Ascending aorta (tissue), 2 donors: ENCODE results near the gene SH3RF3. TPM values are rescaled to one million over a fixed set of nuclear protein-coding genes. Genes with fewer than 3 reads are reported as not detected.

Experiments used
- DNase-seq, 2 donors: peaks; one replicate each; pipeline ENCODE4 v3.0.0-alpha.2; 2019; ENCODE audit warnings: low spot score in 2 of 2
- H3K27ac ChIP-seq, 2 donors: fragments of 200-600 bp; sonication (generic); one replicate each; pipeline ENCODE4 v1.5.1; 2016 to 2017; ENCODE audit warnings: mild to moderate bottlenecking in 1 of 2
- H3K27me3 ChIP-seq: fragments of 200-600 bp; sonication (generic); one replicate; pipeline ENCODE4 v1.5.1; 2017
- H3K36me3 ChIP-seq, 2 donors: fragments of 200-600 bp; sonication (generic); one replicate each; pipeline ENCODE4 v1.5.1; 2016
- H3K4me1 ChIP-seq, 2 donors: fragments of 200-600 bp; sonication (generic); one replicate each; pipeline ENCODE4 v1.5.1; 2016 to 2017; ENCODE audit warnings: mild to moderate bottlenecking in 1 of 2
- H3K4me3 ChIP-seq, 2 donors: fragments of 200-600 bp; sonication (generic); one replicate each; pipeline ENCODE4 v1.5.1; 2016 to 2017; ENCODE audit warnings: mild to moderate bottlenecking in 1 of 2
- H3K9me3 ChIP-seq, 2 donors: fragments of 200-600 bp; sonication (generic); one replicate each; pipeline ENCODE4 v1.5.1; 2016
- intact Hi-C: fragments of 100-400 bp; cut with DNase I; formaldehyde crosslinking; loops from one replicate; pipeline ENCODE4 v1.15.1; 2023
- total RNA-seq: library from RNA; depleted of rRNA; stranded (reverse); fragments of >200 nt; gene quantifications from one replicate; pipeline ENCODE4 v1.1.0, GENCODE V29; 2016
- TF ChIP-seq, protein P1 (sequence below), 3 experiments: fragments of 200-600 bp in 2 of 3; fragments of 450-650 bp in 1 of 3; sonication (generic) in 2 of 3; IDR thresholded peaks; one replicate each; pipeline ENCODE4 v1.5.1; 2016 to 2019; ENCODE audit warnings: antibody characterized with exemption in 3 of 3, mild to moderate bottlenecking in 1 of 3, moderate library complexity in 1 of 3

Gene SH3RF3
- total RNA-seq, 1 donor from 2014 or later: 53.5 TPM

GRCh38 chr2:109172556-109173105 lies 43.6 kb downstream of the SH3RF3 start:
- TF ChIP-seq, protein P1, sequence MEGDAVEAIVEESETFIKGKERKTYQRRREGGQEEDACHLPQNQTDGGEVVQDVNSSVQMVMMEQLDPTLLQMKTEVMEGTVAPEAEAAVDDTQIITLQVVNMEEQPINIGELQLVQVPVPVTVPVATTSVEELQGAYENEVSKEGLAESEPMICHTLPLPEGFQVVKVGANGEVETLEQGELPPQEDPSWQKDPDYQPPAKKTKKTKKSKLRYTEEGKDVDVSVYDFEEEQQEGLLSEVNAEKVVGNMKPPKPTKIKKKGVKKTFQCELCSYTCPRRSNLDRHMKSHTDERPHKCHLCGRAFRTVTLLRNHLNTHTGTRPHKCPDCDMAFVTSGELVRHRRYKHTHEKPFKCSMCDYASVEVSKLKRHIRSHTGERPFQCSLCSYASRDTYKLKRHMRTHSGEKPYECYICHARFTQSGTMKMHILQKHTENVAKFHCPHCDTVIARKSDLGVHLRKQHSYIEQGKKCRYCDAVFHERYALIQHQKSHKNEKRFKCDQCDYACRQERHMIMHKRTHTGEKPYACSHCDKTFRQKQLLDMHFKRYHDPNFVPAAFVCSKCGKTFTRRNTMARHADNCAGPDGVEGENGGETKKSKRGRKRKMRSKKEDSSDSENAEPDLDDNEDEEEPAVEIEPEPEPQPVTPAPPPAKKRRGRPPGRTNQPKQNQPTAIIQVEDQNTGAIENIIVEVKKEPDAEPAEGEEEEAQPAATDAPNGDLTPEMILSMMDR (IDR thresholded peaks at IDR 0.05): no peak
- peaks cover 27 to 65% of the 10 kb centered on the region in 2 donors for H3K4me1 ChIP-seq
- H3K36me3 ChIP-seq: no peaks in the 10 kb centered on the region
- peak overlapping the region in 1 of 2 donors; percentile 51 for H3K4me3 ChIP-seq
- no peaks in the 10 kb centered on the region for H3K27me3 ChIP-seq
- H3K9me3 ChIP-seq: no peaks in the 10 kb centered on the region
- intact Hi-C loops: loop anchor here (1.0 to 2.0 kb wide), 4 partner anchors 44 to 266 kb away; partner anchors contain the start of gene SH3RF3
- H3K27ac ChIP-seq: peak overlapping the region; percentile 95 to 98
- DNase-seq: peak in 1 of 2 donors; percentile 62

DNA sequence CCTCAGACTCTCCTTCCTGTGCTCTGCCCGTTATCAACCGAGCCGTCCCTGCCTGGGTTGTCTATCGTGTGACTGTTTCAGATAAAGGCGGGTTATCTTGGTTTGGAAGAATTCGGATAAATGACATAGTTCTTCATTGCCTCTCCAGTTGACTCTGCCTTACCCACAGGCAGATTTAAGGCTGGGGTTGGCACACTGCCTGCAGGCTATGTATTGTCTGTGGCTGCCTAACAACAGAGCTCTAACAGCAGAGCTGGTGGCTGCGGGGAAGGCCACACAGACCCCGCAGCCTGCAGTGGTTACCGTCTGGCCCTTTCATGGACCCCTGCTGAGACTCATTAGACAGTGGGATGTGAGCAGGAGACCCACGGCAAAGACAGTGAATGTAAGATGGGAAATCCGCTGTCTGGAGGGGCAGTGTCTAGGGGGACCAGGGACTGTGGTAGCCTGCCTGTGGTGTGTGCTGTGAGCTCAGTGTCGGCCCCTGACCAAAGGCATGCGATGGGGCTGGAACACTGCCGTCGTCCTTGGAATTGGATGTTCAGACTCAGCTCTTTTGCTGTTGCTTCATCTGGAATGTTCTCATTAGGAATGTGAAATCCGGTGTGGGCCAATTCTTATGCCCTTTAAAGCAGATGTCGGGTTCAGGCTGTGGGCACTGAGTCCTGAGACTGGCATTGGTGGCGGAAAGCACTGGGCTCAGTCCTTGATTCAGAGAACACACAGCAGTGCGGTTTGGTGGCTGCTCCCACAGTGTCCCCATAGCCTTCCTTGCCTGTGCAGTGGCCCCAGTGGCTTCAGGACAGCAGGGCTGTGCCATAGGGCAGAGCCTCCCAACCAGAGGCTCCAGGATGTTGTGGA lies 44.5 kb downstream of the SH3RF3 start:
- TF ChIP-seq, protein P1 (IDR thresholded peaks at IDR 0.05): no peak
- H3K4me3 ChIP-seq: peak overlapping the region; percentile 6 to 31
- H3K27ac ChIP-seq: peak overlapping the region; percentile 95 to 98
- H3K9me3 ChIP-seq: no peaks in the 10 kb centered on the region
- intact Hi-C loops: loop anchor here (1.0 to 2.0 kb wide), 4 partner anchors 11 to 265 kb away; partner anchors contain the start of gene SH3RF3
- H3K27me3 ChIP-seq: no peaks in the 10 kb centered on the region
- DNase-seq: peak; percentile 75 to 97
- H3K4me1 ChIP-seq: peaks cover 27 to 70% of the 10 kb centered on the region in 2 donors
- no peaks in the 10 kb centered on the region for H3K36me3 ChIP-seq

DNA sequence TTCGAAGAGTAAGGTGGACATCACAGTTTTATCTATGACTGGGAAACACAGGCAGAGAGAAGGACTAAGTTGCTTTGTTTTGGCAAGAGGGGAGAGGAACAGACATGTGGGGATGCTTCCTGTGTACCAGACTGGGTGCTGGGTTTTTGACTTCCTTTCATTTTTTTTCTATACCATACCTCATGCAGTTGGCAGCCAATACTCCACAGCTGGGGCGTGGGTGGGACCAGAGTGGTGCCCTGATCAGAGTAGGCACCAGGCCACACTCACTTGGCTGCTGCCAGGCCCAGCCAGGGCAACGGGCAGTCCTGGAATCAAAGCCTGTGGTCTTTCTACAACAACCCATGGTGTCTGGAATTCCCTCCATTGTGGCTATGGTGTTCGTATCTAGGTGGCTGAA lies 45.2 kb downstream of the SH3RF3 start:
- Histone ChIP-seq H3K4me1 (peaks cover 27 to 67% of the 10 kb centered on the region in 2 donors), H3K36me3 (no peaks in the 10 kb centered on the region), H3K27ac (peak overlapping the region; percentile 95 to 98), H3K27me3 (no peaks in the 10 kb centered on the region), H3K4me3 (peak overlapping the region in 1 of 2 donors; percentile 17), H3K9me3 (no peaks in the 10 kb centered on the region)
- intact Hi-C loops: loop anchor here (1.0 kb wide), 1 partner anchor 10 kb away; no protein-coding TSS in a partner anchor
- TF ChIP-seq, protein P1 (IDR thresholded peaks at IDR 0.05): no peak
- DNase-seq: peak in 1 of 2 donors; percentile 69

DNA sequence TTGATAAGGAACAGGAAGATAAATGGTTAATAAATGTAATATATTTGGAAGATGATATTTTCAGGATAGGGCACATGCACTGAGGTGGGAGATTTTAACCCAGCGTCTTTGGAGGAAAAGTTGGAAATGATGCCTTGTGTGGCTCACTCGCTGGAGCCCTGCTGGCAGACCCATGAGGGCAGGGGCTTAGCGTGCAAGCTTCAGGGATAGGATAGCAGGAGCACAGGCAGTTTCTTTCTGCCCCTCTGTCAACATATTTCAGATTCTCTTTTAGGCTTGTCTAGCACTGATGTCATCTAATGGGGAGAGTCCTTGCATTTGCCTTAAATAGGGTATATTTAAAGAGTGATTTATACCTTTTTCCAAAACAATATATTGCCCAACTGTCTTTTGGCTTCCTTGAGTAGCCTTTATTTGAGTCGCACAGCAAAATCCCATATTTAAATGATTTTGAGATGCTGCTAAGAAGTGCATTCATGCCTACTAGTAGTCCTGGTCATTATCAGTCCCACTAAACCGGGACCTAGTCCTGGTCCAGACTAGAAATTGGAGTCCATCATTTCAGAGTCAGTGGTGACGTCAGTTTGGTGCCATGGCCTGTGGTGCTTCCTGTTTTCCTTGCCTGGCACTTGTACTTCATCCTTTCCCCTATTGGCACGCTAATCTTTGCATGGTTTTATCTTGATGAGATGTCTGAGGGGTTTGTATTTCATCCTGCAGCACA lies 45.8 kb downstream of the SH3RF3 start:
- DNase-seq: peak in 1 of 2 donors; percentile 65
- Histone ChIP-seq H3K27ac (peak overlapping the region; percentile 95 to 98), H3K36me3 (no peaks in the 10 kb centered on the region), H3K4me3 (peak overlapping the region in 1 of 2 donors; percentile 17), H3K4me1 (peaks cover 27 to 61% of the 10 kb centered on the region in 2 donors), H3K9me3 (no peaks in the 10 kb centered on the region), H3K27me3 (no peaks in the 10 kb centered on the region)
- TF ChIP-seq, protein P1 (IDR thresholded peaks at IDR 0.05): no peak
- intact Hi-C loops: loop anchor here (1.0 kb wide), 1 partner anchor 10 kb away; no protein-coding TSS in a partner anchor

GRCh38 chr2:109175350-109175678 lies 46.3 kb downstream of the SH3RF3 start:
- peak in 1 of 2 donors; percentile 58 for DNase-seq
- Histone ChIP-seq H3K27me3 (no peaks in the 10 kb centered on the region), H3K9me3 (no peaks in the 10 kb centered on the region), H3K4me1 (peaks cover 27 to 56% of the 10 kb centered on the region in 2 donors), H3K36me3 (no peaks in the 10 kb centered on the region), H3K27ac (peak overlapping the region; percentile 95 to 98), H3K4me3 (no peak overlapping the region)
- intact Hi-C loops: no loop called here
- TF ChIP-seq, protein P1 (IDR thresholded peaks at IDR 0.05): no peak
